NCI-H2196 (cell line): ENCODE results near the gene FCER2.
A peak's percentile ranks its signal among the peaks of the same experiment; 100 is the strongest.
"Not testable (repeated sequence)": the region's sequence is repeated elsewhere in the genome, so short reads cannot be mapped to it uniquely, and the experiment has no call there.

Experiments
- DNase-seq: peaks from one replicate; lab custom pipeline; 2025; ENCODE audit not compliant: unreplicated experiment; lab: John Stamatoyannopoulos, UW

Gene FCER2

GRCh38 chr19:7701654-7702457 lies at the start of gene FCER2:
Gene FCER2 (minus strand): TSS chr19:7702131. CDS start chr19:7699760, 2,371 bp downstream.
- DNase-seq = no peak

GRCh38 chr19:7751157-7751783 lies 49.3 kb upstream of the FCER2 start:
- no peak for DNase-seq

GRCh38 chr19:7748756-7749155 lies 46.8 kb upstream of the FCER2 start:
- DNase-seq = peak; percentile 67

- no peak for DNase-seq
Observed at GRCh38 chr19:7748171-7748570, 46.2 kb upstream of the FCER2 start.

GRCh38 chr19:7746903-7747884 lies 45.3 kb upstream of the FCER2 start, which contains the start of gene CD209:
Gene CD209 (minus strand): TSS chr19:7747534. CDS start chr19:7747511, 23 bp downstream.
- no peak for DNase-seq

GRCh38 chr19:7746306-7746705 lies 44.4 kb upstream of the FCER2 start:
- not testable (repeated sequence) for DNase-seq

GRCh38 chr19:7744871-7745650 lies 43.1 kb upstream of the FCER2 start:
- DNase-seq = no peak

GRCh38 chr19:7744199-7744786 lies 42.4 kb upstream of the FCER2 start:
- no peak for DNase-seq

- no peak for DNase-seq
Observed at GRCh38 chr19:7743425-7743841, 41.5 kb upstream of the FCER2 start.

- no peak for DNase-seq
Observed at GRCh38 chr19:7742991-7743390, 41.1 kb upstream of the FCER2 start.

- no peak for DNase-seq
Observed at GRCh38 chr19:7742575-7742974, 40.6 kb upstream of the FCER2 start.

GRCh38 chr19:7740682-7741054 lies 38.7 kb upstream of the FCER2 start:
- DNase-seq = no peak

- no peak for DNase-seq
Observed at GRCh38 chr19:7739801-7740681, 38.1 kb upstream of the FCER2 start.

GRCh38 chr19:7739211-7739755 lies 37.4 kb upstream of the FCER2 start:
- DNase-seq = no peak

- no peak for DNase-seq
Observed at GRCh38 chr19:7738023-7738422, 36.1 kb upstream of the FCER2 start.

GRCh38 chr19:7737215-7737614 lies 35.3 kb upstream of the FCER2 start:
- DNase-seq = no peak

- DNase-seq = no peak
Observed at GRCh38 chr19:7736148-7736547, 34.2 kb upstream of the FCER2 start.

- DNase-seq = no peak
Observed at GRCh38 chr19:7734220-7735203, 32.6 kb upstream of the FCER2 start.
